OCI-LY3 (cell line): ENCODE results near the gene SMARCA4.
"Not testable (repeated sequence)": the region's sequence is repeated elsewhere in the genome, so short reads cannot be mapped to it uniquely, and the experiment has no call there.

Experiments used
- H2AFZ ChIP-seq: fragments of 200-600, 300-600 bp; shearing (Covaris generic); 2 replicates; pipeline ENCODE4 v1.6.0; 2014; ENCODE audit warnings: antibody characterized with exemption, low read depth, low read length
- H3K27ac ChIP-seq: fragments of 200-600, 300-600 bp; sonication (generic); 2 replicates; pipeline ENCODE4 v1.5.1; 2014; ENCODE audit warnings: mild to moderate bottlenecking, low read length, moderate library complexity, mixed read lengths
- H3K27me3 ChIP-seq: fragments of 200-600, 300-600 bp; sonication (generic); 2 replicates; pipeline ENCODE4 v1.6.1; 2014; ENCODE audit warnings: low read depth, low read length, mixed read lengths
- H3K36me3 ChIP-seq: fragments of 200-600, 300-600 bp; sonication (generic); replicated peaks from 2 replicates; pipeline ENCODE3; 2014; ENCODE audit warnings: low read depth, low read length, mixed read lengths
- H3K4me1 ChIP-seq: fragments of 300-600, 200-600 bp; sonication (generic); 2 replicates; pipeline ENCODE4 v1.6.1; 2014; ENCODE audit warnings: low read length, mixed read lengths
- H3K4me2 ChIP-seq: fragments of 200-600, 300-600 bp; sonication (generic); 2 replicates; pipeline ENCODE4 v1.6.1; 2014; ENCODE audit warnings: low read length, mixed read lengths
- H3K4me3 ChIP-seq: fragments of 300-600, 200-600 bp; sonication (generic); 2 replicates; pipeline ENCODE4 v1.5.1; 2014; ENCODE audit warnings: antibody characterized with exemption, mild to moderate bottlenecking, low read length, moderate library complexity
- H3K79me2 ChIP-seq: fragments of 300-600, 200-600 bp; shearing (Covaris generic); 2 replicates; pipeline ENCODE4 v1.6.1; 2014; ENCODE audit warnings: mild to moderate bottlenecking, low read length, mixed read lengths
- H3K9ac ChIP-seq: fragments of 300-600, 200-600 bp; shearing (Covaris generic); 2 replicates; pipeline ENCODE4 v1.6.0; 2014; ENCODE audit warnings: mild to moderate bottlenecking, low read length, moderate library complexity
- H3K9me3 ChIP-seq: fragments of 200-600, 300-600 bp; shearing (Covaris generic); 2 replicates; pipeline ENCODE4 v1.6.1; 2014; ENCODE audit warnings: low read length, mixed read lengths; ENCODE audit not compliant: insufficient read depth
- H4K20me1 ChIP-seq: fragments of 200-600, 300-600 bp; sonication (generic); 2 replicates; pipeline ENCODE4 v1.6.1; 2016; ENCODE audit warnings: low read length, mixed read lengths; ENCODE audit not compliant: insufficient read depth
- EZH2phosphoT487 ChIP-seq: fragments of 200-600 bp; shearing (Covaris generic); IDR thresholded peaks from 2 replicates; pipeline ENCODE4 v1.6.1; 2018; ENCODE audit warnings: antibody characterized with exemption, mixed run types, low read depth
- TF ChIP-seq, protein P1 (sequence below): fragments of 200-600, 300-600 bp; sonication (generic); IDR thresholded peaks from 2 replicates; pipeline ENCODE4 v1.5.1; 2014; ENCODE audit warnings: antibody characterized with exemption, low read length, low read depth

SMARCA4 gene

DNA sequence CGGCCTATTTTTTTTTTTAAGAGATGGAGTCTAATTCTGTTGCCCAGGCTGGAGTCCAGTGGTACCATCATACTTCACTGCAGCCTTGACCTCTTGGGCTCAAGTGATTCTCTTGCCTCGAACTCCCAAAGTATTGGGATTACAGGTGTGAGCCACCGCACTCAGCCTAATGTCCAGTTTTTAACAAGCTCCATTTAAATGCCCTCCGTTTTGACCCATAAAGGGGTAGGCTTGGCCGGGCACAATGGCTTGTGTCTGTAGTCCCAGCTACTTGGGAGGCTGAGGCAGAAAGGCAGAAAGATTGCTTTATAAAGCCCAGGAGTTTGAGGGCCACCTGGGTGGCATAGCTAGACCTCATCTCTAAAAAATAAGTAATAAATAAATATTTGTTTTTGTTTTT, 140.2 kb downstream of the SMARCA4 start:
- H3K79me2 ChIP-seq = no peaks in the 10 kb centered on the region
- TF ChIP-seq, protein P1, sequence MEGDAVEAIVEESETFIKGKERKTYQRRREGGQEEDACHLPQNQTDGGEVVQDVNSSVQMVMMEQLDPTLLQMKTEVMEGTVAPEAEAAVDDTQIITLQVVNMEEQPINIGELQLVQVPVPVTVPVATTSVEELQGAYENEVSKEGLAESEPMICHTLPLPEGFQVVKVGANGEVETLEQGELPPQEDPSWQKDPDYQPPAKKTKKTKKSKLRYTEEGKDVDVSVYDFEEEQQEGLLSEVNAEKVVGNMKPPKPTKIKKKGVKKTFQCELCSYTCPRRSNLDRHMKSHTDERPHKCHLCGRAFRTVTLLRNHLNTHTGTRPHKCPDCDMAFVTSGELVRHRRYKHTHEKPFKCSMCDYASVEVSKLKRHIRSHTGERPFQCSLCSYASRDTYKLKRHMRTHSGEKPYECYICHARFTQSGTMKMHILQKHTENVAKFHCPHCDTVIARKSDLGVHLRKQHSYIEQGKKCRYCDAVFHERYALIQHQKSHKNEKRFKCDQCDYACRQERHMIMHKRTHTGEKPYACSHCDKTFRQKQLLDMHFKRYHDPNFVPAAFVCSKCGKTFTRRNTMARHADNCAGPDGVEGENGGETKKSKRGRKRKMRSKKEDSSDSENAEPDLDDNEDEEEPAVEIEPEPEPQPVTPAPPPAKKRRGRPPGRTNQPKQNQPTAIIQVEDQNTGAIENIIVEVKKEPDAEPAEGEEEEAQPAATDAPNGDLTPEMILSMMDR = no peak
- TF ChIP-seq EZH2phosphoT487 = no peak
- no peak overlapping the region for H3K4me2 ChIP-seq
- H3K4me1 ChIP-seq = peaks cover 8% of the 10 kb centered on the region
- H3K27ac ChIP-seq = no peak overlapping the region
- no peak overlapping the region for H3K4me3 ChIP-seq
- H4K20me1 ChIP-seq = peaks cover 3% of the 10 kb centered on the region; the same call in 1 of the 2 replicates
- no peaks in the 10 kb centered on the region for H3K36me3 ChIP-seq
- no peak overlapping the region for H3K9ac ChIP-seq
- H2AFZ ChIP-seq = no peak overlapping the region
- H3K27me3 ChIP-seq = peaks cover 64% of the 10 kb centered on the region
- H3K9me3 ChIP-seq = peaks cover 7% of the 10 kb centered on the region

DNA sequence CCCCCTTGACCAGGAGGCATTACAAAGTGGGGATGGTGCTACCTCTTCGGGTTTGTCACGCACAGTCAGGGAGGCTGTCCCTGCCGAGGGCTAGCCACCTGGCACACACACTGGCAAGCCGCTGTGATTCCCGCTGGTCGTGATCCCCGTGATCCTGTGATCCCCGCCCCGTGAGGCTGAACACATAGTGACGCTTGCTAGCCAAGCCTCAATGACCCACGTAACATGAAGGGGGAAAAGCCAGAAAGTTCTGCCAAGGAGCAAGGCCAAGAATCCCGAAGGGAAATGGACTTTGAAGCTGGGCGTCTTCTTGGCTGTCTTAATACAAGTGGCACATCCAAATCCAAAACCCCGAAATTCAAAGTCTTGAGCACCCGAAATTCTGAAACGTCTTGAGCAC, 142.1 kb downstream of the SMARCA4 start:
- H3K27ac ChIP-seq = no peak overlapping the region
- H3K4me2 ChIP-seq = no peak overlapping the region
- H3K27me3 ChIP-seq = peaks cover 58% of the 10 kb centered on the region
- no peaks in the 10 kb centered on the region for H3K79me2 ChIP-seq
- H4K20me1 ChIP-seq = no peaks in the 10 kb centered on the region
- no peaks in the 10 kb centered on the region for H3K4me1 ChIP-seq
- H3K4me3 ChIP-seq = no peak overlapping the region
- no peak overlapping the region for H3K9ac ChIP-seq
- peaks cover 7% of the 10 kb centered on the region for H3K9me3 ChIP-seq
- no peaks in the 10 kb centered on the region for H3K36me3 ChIP-seq
- H2AFZ ChIP-seq = no peak overlapping the region
- TF ChIP-seq, protein P1 = no peak
- no peak for TF ChIP-seq EZH2phosphoT487

DNA sequence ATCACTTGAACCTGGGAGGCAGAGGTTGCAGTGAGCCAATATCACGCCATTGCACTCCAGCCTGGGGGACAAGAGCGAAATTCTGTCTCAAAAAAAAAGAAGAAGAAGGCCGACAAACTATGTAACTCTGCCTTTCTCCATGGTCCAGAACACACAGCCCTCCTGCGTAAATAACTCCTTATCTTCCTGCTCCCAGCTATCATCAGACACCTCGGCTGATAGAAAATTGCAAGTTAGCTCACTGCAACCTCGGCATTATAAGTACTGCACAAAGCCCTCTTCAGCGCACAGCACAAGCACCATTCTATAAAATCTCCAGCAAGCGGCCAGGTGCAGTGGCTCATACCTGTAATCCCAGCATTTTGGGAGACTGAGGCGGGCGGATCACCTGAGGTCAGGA, 142.8 kb downstream of the SMARCA4 start:
- not testable (repeated sequence) for H2AFZ ChIP-seq, H3K36me3 ChIP-seq, H3K4me2 ChIP-seq, H4K20me1 ChIP-seq, H3K79me2 ChIP-seq, H3K9me3 ChIP-seq, H3K4me3 ChIP-seq, H3K4me1 ChIP-seq, H3K27ac ChIP-seq, H3K9ac ChIP-seq
- H3K27me3 ChIP-seq = peaks cover 54% of the 10 kb centered on the region

DNA sequence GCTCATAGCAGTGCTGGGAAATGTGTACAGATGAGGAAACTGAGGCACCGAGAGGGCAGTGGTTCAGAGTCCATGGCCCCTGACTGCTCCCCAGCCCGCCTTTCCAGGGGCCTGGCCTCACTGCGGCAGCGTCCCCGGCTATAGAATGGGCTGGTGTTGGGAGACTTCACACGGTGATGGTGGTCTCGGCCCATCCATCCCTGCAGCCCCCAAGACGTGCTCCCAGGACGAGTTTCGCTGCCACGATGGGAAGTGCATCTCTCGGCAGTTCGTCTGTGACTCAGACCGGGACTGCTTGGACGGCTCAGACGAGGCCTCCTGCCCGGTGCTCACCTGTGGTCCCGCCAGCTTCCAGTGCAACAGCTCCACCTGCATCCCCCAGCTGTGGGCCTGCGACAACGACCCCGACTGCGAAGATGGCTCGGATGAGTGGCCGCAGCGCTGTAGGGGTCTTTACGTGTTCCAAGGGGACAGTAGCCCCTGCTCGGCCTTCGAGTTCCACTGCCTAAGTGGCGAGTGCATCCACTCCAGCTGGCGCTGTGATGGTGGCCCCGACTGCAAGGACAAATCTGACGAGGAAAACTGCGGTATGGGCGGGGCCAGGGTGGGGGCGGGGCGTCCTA, 144.3 kb downstream of the SMARCA4 start:
- H3K36me3 ChIP-seq = no peaks in the 10 kb centered on the region
- H3K9me3 ChIP-seq = no peaks in the 10 kb centered on the region
- no peak overlapping the region for H2AFZ ChIP-seq
- peaks cover 44% of the 10 kb centered on the region for H3K27me3 ChIP-seq
- H3K9ac ChIP-seq = no peak overlapping the region
- H3K4me1 ChIP-seq = no peaks in the 10 kb centered on the region
- H3K4me3 ChIP-seq = no peak overlapping the region
- no peaks in the 10 kb centered on the region for H3K79me2 ChIP-seq
- no peak overlapping the region for H3K4me2 ChIP-seq
- TF ChIP-seq, protein P1 = no peak
- TF ChIP-seq EZH2phosphoT487 = no peak
- no peaks in the 10 kb centered on the region for H4K20me1 ChIP-seq
- no peak overlapping the region for H3K27ac ChIP-seq

DNA sequence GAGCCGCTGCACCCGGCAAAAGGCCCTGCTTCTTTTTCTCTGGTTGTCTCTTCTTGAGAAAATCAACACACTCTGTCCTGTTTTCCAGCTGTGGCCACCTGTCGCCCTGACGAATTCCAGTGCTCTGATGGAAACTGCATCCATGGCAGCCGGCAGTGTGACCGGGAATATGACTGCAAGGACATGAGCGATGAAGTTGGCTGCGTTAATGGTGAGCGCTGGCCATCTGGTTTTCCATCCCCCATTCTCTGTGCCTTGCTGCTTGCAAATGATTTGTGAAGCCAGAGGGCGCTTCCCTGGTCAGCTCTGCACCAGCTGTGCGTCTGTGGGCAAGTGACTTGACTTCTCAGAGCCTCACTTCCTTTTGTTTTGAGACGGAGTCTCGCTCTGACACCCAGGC, 145.6 kb downstream of the SMARCA4 start:
- Histone ChIP-seq H4K20me1 (no peaks in the 10 kb centered on the region), H3K4me2 (no peak overlapping the region), H2AFZ (no peak overlapping the region), H3K36me3 (no peaks in the 10 kb centered on the region), H3K4me1 (no peaks in the 10 kb centered on the region), H3K9ac (no peak overlapping the region), H3K27ac (no peak overlapping the region), H3K27me3 (peaks cover 44% of the 10 kb centered on the region), H3K9me3 (no peaks in the 10 kb centered on the region), H3K4me3 (no peak overlapping the region), H3K79me2 (no peaks in the 10 kb centered on the region)
- TF ChIP-seq, protein P1 = no peak
- no peak for TF ChIP-seq EZH2phosphoT487
